ENCODE measurements around the gene POTEF.
"Not testable (repeated sequence)": the region's sequence is repeated elsewhere in the genome, so short reads cannot be mapped to it uniquely, and the experiment has no call there.

The POTEF gene

DNA sequence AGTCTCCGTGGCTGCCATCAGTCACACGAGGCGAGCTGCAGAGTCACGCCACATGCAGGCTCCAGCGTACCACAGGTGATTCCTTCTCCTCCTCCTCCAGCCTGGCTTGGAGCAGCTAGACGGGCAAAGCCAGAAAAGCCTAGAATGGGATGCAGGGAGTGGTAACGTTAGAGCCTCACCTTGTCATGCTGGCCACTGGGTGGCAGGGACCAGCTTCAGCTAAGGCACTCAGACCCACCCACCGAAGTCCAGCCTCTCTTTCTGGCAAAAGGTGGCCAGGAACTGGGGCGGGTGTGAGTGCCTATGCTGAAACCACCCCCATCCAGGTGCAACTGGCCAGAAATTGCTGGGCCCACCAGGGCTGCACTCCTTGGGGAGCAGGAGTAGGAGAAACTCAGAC, 1.3 kb downstream of the POTEF start:
- DNase-seq = not testable (repeated sequence)

DNA sequence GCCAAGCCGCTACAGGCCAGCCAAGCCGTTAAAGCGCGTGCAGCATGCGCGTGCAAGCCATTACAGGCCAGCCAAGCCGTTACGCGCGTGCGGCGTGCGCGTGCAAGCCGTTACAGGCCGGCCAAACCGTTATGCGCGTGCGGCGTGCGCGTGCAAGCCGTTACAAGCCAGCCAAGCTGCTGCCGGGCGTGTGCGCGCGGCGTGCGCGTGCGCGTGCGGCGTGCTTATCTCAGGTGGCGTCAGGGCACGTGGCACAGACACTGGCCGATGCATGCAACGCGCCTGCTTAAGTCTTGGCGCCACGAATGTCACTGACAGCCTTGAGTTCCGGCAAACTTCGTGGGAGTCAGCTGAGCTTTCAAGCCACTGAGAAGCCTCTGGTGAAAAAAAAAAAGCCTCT, 8.1 kb downstream of the POTEF start:
- DNase-seq = not testable (repeated sequence)

DNA sequence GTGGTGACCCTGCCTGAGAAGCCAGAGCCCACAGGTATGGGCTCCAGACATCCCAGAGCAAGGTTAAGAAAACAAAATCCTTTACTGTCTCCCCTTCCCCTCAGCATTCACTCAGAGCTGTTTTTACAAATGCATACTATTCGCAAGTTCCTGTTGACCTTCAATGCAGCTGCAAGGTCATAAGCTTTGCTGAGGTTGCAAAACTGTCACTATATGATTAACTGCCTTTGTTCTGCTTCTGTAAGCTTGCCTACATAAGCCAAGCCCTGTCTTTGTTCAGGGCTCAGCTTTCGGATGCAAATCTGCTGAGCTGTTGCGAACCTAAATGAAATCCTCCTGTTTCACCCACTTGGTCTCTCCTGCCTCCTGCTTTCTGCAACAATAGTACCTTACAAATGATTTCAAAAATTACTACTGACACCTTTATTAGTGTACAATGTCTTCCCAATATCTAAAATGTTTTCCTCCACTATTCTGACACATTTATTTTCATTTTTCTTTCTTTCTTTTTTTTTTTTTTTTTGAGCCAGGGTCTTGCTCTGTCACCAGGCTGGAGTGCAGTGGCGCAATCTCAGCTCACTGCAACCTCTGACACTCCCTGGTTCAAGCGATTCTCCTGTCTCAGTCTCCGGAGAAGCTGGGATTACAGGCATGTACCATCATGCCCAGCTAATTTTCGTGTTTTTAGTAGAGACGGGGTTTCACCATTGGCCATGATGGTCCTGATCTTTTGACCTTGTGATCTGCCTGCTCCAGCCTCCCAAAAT, 26.2 kb downstream of the POTEF start:
- DNase-seq = not testable (repeated sequence)

DNA sequence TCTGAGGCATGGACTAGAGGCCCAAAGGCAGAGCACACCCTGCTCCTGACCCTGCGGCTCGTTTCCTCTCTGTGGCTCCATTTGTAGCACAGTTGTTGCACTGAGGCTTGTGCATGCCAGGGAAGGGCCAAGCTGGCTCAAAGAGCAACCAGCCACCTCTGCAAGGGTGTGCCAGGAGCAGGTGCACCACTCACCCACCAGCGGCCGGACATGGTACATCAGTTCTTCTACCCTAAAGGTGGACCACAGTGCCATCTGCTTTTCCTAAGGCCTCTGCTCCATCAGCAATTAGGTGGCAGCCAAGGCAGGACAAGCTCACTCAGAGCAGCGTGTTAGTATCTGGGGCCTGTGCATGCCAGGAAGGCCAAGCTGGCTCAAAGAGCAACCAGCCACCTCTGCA, 66.4 kb downstream of the POTEF start:
- DNase-seq = not testable (repeated sequence)

DNA sequence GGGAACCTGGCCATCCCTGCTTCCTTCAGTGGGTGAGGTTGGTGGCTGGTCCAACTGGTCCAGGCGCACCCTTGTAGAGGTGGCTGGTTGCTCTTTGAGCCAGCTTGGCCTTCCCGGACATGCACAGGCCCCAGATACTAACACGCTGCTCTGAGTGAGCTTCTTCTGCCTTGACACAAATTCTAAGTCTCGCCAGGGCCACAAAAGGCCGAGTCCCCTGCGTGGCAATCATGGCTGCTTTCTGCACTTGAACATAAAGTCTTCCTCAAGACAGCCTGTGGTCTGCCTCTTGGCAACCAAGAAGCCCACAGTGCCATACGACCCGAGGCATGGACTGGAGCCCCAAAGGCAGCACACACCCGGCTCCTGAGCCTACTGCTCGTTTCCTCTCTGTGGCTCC, 69.0 kb downstream of the POTEF start:
- DNase-seq = not testable (repeated sequence)

DNA sequence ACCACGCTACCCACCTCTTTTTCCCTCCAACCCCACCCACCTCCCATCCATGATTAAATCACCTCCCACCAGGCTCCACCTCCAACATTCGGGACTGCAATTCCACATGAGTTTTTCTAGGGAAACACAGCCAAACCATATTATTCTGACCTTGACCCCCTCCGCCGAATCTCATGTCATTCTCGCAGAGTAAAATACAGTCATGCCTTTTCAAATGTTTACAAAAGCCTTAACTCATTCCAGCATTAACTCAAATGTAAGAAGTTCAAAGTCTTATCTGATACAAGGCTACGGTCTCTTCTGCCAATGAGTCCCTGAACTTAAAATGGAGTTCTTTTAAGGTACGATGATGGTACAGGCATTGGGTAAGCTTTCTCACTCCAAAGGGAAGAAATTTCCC, 72.7 kb downstream of the POTEF start:
- DNase-seq = not testable (repeated sequence)

DNA sequence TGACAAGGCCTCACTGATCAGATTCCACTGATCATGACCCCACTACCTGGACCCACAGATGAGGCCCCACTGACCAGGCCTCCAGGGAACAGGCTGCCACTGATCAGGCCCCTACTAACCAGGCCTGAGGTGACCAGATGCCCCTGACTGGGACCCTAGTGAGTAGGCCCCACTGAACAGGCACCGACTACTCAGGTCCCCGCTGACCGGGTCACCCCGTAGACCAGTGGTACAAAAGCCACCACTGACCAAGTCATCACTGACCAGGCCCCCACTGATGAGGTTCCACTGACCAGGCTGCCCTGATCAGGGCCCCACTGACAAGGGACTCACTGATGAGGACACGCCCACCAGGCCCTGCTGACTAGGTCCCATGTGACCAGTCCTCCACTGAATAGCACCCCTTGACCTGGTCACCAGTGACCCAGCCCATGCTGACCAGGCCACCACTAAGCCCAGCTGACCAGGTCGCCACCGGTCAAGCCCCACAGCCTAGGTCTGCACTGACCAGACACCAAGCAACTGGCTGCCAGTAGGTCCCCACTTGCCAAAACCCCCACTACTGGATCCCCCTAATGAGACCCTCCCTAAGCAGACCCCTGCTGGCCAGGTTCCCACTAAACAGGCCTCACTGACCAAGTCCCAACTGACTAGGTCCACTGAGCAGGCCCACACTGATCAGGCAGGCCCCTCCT, 75.7 kb downstream of the POTEF start:
- DNase-seq = not testable (repeated sequence)

DNA sequence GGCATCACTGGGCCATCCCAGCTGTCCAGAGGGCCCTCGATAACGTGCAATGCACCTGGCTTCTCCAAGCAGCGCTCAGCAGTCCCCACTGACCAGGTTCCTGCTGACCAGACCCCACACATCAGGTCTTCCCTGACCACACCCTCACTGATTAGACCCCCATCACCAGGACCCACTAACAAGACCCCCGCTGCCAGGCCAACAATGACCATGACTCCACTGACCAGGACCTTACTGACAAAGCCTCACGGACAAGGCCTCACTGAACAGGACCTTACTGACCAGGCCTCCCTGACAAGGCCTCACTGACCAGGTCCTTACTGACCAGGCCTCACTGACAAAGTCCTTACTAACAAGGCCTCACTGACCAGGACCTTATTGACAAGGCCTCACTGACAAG, 76.6 kb downstream of the POTEF start:
- DNase-seq = not testable (repeated sequence)

DNA sequence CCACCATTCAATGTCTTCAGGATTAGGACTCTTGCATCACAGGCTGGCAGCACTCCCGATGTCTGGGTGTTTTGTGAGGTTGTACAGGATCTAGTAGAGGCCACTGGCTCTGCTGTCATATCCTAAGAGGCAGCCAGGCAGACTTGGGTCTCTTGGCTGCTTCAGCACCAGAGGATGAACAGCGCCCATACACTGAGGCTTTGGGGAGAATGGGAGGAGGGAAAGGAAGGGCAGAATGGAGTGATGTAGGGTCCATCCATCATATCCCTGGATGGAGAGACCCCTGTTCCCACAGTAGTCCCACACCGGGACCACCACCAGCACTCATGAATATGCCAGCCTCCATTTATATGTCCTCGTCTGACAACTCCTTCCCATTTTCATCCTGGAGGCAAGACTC, 80.6 kb downstream of the POTEF start:
- not testable (repeated sequence) for DNase-seq

DNA sequence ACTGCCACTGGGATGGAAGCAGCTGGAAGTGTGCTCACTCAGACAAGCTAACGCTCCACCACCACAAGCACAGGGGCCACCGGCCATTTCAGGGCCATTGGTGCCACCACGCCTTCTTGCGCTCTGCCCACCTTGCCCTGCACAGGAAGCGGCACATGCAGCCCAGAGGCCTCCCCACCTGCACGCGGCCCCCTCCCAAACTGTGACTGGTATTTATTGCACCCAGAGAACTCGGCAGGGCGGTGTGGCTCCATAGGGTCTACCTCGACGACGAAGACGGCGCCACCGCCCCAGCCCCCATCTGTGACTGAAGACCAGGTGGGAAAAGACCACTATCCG, 90.8 kb downstream of the POTEF start:
- DNase-seq = not testable (repeated sequence)

DNA sequence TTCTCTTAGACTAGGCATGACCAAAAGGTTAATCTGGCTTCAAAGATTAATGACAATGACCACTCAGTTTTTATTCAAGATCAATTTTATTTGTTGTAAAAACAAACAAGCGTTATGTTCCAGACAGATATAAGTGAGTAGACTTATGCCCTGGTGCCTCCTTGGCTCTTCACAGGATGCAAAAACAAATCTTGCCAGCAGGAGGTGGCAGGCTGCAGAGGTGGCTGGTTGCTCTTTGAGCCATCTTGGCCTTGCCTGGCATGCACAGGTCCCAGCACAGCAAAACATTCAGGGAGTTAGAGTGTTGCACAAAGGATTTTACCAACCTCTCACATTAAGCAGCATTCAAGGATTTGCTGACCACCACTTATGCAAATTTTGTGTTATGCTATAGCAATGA, 103.1 kb downstream of the POTEF start:
- DNase-seq = not testable (repeated sequence)

Measured in DMS79 treated with DMSO at 0.1 percent for 48 hours (cell line).